Measurements from ENCODE around the gene RAB8B. TPM values are rescaled to one million over a fixed set of nuclear protein-coding genes. Genes with fewer than 3 reads are reported as not detected.
A peak's percentile ranks its signal among the peaks of the same experiment; 100 is the strongest.

Gene RAB8B
- total and polyA plus RNA-seq, 2 experiments from 2014 or later: 5.1 to 12.4 TPM

DNA sequence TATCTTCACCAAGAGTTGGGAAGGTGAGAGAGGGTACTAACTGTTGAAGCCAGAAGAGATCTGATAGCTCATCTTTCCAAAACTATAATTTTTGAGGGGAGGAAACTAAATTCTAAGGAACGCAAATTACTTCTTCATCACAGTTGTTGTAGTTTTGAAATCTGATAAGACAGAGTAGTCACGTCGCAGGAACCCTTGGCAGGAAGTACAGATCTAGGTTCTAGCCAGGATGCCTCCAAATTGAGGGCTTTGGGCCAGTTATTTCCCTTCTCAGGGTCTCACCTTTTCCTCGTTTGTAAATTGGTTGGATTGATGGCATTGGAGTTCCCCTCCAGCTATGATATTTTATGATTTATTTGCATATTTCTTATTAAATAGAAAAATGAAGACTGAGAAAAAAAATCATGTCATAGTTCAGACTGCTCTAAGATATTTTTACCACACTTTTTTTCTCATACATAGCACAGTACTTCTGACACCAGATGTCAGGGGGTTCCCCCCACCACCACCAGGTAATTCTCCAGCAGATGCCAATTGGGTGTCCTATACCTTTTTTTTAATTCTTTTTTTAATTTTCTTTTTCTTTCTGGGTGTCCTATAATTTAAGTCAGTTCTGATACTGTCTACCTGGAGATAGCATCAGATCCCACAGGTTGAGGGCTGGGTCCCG lies 55.7 kb downstream of the RAB8B start:
- DNase-seq (ENCODE audit: low read depth in 1 of 2, low spot score in 1 of 2): no peak
- no peak overlapping the region for H3K4me3 ChIP-seq
- H3K27ac ChIP-seq: no peak overlapping the region
- TF ChIP-seq CTCF (IDR thresholded peaks at IDR 0.05; ENCODE audit: low read depth, low read length): no peak
- no peaks in the 10 kb centered on the region for H3K36me3 ChIP-seq
- H3K9me3 ChIP-seq (ENCODE audit: low read depth): no peaks in the 10 kb centered on the region
- no peaks in the 10 kb centered on the region for H3K4me1 ChIP-seq (ENCODE audit: low read depth)
- H3K27me3 ChIP-seq: no peaks in the 10 kb centered on the region

DNA sequence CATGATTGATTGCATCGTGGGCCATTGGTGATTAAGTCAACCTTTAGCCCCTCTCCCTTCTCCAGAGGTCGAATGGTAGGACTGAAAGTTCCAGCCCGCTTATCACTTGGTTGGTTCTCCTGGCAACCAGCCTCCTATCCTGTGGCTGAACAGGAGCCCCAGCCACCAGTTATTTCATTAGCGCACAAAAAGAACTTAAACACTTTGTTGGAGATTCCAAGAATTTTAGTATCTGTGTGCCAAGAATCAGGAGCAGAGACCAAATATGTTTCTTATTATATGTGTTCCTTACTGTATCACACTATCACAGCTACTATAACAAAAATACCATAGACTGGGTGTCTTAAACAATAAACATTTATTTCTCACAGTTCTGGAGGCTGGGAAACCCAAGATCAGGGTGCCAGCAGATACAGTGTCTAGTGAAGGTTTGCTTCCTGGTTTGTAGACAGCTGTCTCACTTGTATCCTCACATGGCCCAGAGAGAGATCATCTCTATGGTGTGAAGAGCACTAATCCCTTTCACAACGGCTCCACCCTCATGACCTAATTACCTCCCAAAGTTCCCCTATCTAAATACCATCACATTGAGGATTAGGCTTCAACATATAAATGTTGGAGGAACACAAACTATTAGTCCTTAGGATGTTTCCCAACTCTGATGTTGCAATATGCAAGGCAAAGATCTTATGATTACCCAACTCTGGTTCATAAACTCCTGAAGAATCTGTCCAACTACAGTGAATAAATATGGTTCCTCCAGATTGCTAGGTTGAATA lies 57.5 kb downstream of the RAB8B start:
- Histone ChIP-seq H3K4me3 (no peak overlapping the region), H3K36me3 (no peaks in the 10 kb centered on the region), H3K4me1 (ENCODE audit: low read depth) (no peaks in the 10 kb centered on the region), H3K27ac (no peak overlapping the region), H3K27me3 (no peaks in the 10 kb centered on the region), H3K9me3 (ENCODE audit: low read depth) (no peaks in the 10 kb centered on the region)
- no peak for TF ChIP-seq CTCF (IDR thresholded peaks at IDR 0.05; ENCODE audit: low read depth, low read length)
- peak in 1 of 2 donors; percentile 89 for DNase-seq (ENCODE audit: low read depth in 1 of 2, low spot score in 1 of 2)

DNA sequence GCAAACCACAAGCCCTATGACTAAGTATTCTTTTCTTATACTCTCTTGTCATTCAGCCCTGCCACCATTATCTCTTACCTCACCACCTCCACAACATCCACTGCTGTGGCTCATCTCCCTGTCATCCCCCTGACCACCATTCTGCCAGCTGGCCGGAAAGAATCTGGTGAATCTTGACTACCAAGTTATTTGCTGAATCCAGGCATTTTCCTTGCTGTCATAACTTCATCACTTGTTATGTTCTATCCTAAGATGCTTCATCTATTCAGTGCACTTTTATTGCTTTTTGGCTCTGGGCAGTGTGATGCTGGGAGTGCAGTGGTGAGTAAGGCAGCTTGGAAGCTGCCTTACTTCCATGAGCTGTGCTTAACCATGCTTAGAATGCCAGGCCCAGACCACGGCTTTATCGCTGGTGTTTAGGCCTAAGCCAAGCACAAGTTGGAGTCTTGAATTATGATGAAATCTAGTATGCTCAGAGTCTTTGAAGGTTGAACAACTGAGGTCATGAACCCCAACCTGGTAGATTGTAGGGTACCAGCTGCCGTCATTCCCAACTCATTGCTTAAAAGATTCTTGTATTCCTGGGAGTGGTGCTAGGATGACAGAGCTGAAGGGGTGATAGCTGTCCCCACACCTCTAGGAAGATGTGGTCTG lies 61.0 kb downstream of the RAB8B start:
- no peaks in the 10 kb centered on the region for H3K36me3 ChIP-seq
- DNase-seq (ENCODE audit: low read depth in 1 of 2, low spot score in 1 of 2): peak in 1 of 2 donors; percentile 92
- H3K27ac ChIP-seq: no peak overlapping the region
- H3K27me3 ChIP-seq: no peaks in the 10 kb centered on the region
- H3K9me3 ChIP-seq (ENCODE audit: low read depth): no peaks in the 10 kb centered on the region
- no peaks in the 10 kb centered on the region for H3K4me1 ChIP-seq (ENCODE audit: low read depth)
- no peak for TF ChIP-seq CTCF (IDR thresholded peaks at IDR 0.05; ENCODE audit: low read depth, low read length)
- no peak overlapping the region for H3K4me3 ChIP-seq

DNA sequence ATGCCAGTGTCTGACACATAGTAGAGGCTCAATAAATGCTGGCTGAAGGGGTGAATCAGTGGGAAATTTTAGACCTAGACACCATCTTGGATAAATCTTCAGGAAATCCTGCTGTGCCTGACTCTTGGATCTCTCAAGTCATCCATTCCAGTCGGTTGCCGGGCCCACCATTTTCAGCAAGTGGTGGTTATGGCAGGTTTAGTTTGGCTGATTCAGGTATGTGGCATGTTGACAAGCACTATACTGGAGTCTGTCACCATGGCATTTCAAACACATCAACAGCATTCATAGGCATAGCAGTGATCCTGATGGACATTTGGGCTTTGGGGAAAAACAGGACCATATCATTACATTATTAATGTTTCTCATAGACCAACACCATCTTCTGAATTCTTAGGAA lies 62.3 kb downstream of the RAB8B start:
- Histone ChIP-seq H3K36me3 (no peaks in the 10 kb centered on the region), H3K9me3 (ENCODE audit: low read depth) (no peaks in the 10 kb centered on the region), H3K27me3 (no peaks in the 10 kb centered on the region), H3K4me3 (no peak overlapping the region), H3K4me1 (ENCODE audit: low read depth) (no peaks in the 10 kb centered on the region), H3K27ac (no peak overlapping the region)
- TF ChIP-seq CTCF (IDR thresholded peaks at IDR 0.05; ENCODE audit: low read depth, low read length): no peak
- DNase-seq (ENCODE audit: low read depth in 1 of 2, low spot score in 1 of 2): no peak

GRCh38 chr15:63252292-63252691 lies 62.9 kb downstream of the RAB8B start:
- H3K4me3 ChIP-seq: no peak overlapping the region
- no peaks in the 10 kb centered on the region for H3K9me3 ChIP-seq (ENCODE audit: low read depth)
- H3K36me3 ChIP-seq: no peaks in the 10 kb centered on the region
- TF ChIP-seq CTCF (IDR thresholded peaks at IDR 0.05; ENCODE audit: low read depth, low read length): no peak
- no peaks in the 10 kb centered on the region for H3K4me1 ChIP-seq (ENCODE audit: low read depth)
- DNase-seq (ENCODE audit: low read depth in 1 of 2, low spot score in 1 of 2): no peak
- H3K27ac ChIP-seq: no peak overlapping the region
- no peaks in the 10 kb centered on the region for H3K27me3 ChIP-seq

Measured in cardiac muscle cell (in vitro differentiated cells and primary cell).